ENCODE measurements around the gene SUPT3H. TPM values are rescaled to one million over a fixed set of nuclear protein-coding genes. Genes with fewer than 3 reads are reported as not detected.

Gene SUPT3H
- total and polyA plus RNA-seq, 12 donors = 2.1 to 6.2 (median 3.5) TPM

DNA sequence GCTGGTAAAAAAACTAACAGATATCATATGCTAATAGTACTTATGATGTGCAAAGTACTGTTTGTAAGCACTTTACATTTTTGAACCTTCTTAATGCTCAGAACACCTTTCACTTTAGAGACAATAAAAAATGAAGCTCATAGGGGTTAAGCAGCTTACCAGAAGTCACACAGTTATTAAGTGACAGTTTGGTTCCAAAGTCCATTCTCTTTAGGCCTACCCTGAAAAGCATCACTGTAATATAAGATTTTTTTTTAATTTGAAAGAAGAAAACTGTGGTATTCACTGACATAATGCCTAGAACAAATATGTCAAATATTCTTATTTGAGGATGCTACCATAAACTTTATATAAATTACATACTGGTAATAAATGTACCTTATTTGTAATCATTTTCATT, 177.2 kb downstream of the SUPT3H start:
- Histone ChIP-seq H3K27me3 (no peaks in the 10 kb centered on the region), H3K27ac (no peak overlapping the region), H3K36me3 (no peaks in the 10 kb centered on the region), H3K4me1 (no peaks in the 10 kb centered on the region), H3K4me3 (no peak overlapping the region), H3K9me3 (no peaks in the 10 kb centered on the region)
- ATAC-seq = no peak
- intact Hi-C loops (cut with DNase I) = no loop called here
- TF ChIP-seq, protein P1, sequence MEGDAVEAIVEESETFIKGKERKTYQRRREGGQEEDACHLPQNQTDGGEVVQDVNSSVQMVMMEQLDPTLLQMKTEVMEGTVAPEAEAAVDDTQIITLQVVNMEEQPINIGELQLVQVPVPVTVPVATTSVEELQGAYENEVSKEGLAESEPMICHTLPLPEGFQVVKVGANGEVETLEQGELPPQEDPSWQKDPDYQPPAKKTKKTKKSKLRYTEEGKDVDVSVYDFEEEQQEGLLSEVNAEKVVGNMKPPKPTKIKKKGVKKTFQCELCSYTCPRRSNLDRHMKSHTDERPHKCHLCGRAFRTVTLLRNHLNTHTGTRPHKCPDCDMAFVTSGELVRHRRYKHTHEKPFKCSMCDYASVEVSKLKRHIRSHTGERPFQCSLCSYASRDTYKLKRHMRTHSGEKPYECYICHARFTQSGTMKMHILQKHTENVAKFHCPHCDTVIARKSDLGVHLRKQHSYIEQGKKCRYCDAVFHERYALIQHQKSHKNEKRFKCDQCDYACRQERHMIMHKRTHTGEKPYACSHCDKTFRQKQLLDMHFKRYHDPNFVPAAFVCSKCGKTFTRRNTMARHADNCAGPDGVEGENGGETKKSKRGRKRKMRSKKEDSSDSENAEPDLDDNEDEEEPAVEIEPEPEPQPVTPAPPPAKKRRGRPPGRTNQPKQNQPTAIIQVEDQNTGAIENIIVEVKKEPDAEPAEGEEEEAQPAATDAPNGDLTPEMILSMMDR (IDR thresholded peaks at IDR 0.05) = no peak
- no peak for DNase-seq

DNA sequence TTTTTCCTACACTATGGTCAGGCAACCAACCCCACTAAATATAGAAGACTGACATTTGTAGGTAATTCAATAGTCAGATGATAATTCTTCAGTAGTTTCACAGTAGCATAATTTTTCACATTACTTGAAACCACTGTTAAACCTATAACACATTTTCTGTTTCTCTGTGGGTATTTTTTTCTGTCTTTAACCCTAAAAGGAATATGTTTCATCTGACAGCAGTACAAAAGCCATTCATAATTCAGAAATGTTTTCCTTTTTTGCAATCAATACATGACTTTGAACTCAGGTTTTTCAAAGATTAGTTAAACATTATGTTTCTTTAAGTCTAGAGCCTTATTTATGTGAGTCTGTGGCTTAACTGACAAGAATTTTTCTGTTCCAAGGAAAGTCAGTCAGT, 178.2 kb downstream of the SUPT3H start:
- TF ChIP-seq, protein P1 (IDR thresholded peaks at IDR 0.05) = no peak
- Histone ChIP-seq H3K36me3 (no peaks in the 10 kb centered on the region), H3K27ac (no peak overlapping the region), H3K4me3 (no peak overlapping the region), H3K27me3 (no peaks in the 10 kb centered on the region), H3K4me1 (no peaks in the 10 kb centered on the region), H3K9me3 (no peaks in the 10 kb centered on the region)
- intact Hi-C loops (cut with DNase I) = no loop called here
- DNase-seq (no peak), ATAC-seq (no peak)

DNA sequence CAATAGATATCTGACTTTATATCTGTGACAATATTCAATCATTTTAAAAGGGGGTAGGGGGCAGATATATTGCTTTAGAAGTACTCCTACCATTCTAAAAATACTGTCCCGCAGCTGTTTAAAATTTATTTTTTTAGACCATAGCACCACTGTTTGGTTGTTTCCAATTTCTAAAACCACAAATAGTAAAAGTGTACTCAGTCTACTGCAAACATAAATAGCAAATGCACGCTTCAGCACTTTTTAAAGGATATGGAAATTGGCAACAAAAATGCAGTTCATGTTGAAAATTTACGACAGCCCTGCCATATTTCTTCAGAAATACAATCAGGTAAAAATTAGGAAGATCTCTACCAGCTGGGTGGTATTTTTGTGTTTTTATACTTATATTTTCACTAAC, 181.6 kb downstream of the SUPT3H start:
- no peak overlapping the region for H3K4me3 ChIP-seq
- no peaks in the 10 kb centered on the region for H3K27me3 ChIP-seq
- ATAC-seq = no peak
- intact Hi-C loops (cut with DNase I) = no loop called here
- H3K27ac ChIP-seq = no peak overlapping the region
- H3K4me1 ChIP-seq = no peaks in the 10 kb centered on the region
- no peaks in the 10 kb centered on the region for H3K36me3 ChIP-seq
- no peaks in the 10 kb centered on the region for H3K9me3 ChIP-seq
- DNase-seq = no peak
- WGBS, 2 donors = 81 to 92% methylated on average over 3 of the region's 3 CpGs
- TF ChIP-seq, protein P1 (IDR thresholded peaks at IDR 0.05) = no peak

DNA sequence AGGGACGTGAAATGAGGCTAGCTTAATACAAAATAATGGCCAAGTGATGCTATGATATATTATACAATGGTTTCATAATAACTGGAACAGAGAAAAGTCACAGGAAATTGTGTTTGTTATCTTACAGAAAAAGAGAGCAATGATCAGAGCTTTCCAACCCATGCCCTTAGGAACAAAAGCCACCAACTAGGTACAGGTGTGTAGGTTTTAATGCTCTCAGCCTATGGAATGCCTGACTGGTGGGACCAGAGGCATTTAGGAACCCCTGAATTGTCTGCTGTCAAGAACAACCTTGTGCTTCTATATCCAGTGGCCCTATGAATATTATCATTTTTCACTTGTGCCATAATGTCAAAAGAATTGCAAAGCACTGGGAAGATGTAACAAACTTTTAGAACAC, 182.6 kb downstream of the SUPT3H start:
- no peak overlapping the region for H3K27ac ChIP-seq
- 92 to 93% methylated on average over 1 of the region's 1 CpG for WGBS, 2 donors
- no peaks in the 10 kb centered on the region for H3K36me3 ChIP-seq
- no peaks in the 10 kb centered on the region for H3K27me3 ChIP-seq
- TF ChIP-seq, protein P1 (IDR thresholded peaks at IDR 0.05) = no peak
- H3K9me3 ChIP-seq = no peaks in the 10 kb centered on the region
- H3K4me1 ChIP-seq = no peaks in the 10 kb centered on the region
- intact Hi-C loops (cut with DNase I) = no loop called here
- ATAC-seq (no peak), DNase-seq (no peak)
- no peak overlapping the region for H3K4me3 ChIP-seq

DNA sequence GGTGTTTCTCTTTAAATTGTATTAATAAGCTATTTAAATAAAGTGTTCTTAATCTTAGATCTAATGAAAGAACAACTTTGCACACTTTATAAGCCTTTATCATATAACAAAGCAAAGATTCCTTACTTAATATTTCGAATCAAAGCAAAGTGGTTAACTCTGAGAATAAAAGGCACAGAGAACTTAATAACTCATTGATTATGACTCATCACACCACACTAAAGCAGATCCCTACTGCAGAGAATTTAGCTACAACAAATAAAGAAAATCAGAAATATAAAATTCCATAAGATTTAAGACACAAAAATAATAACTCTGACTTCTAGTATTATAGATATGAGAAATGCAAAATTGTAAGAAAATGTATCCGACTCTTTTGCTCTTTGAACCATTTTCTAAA, 185.2 kb downstream of the SUPT3H start:
- no peak for DNase-seq
- no peaks in the 10 kb centered on the region for H3K27me3 ChIP-seq
- no peaks in the 10 kb centered on the region for H3K4me1 ChIP-seq
- no peaks in the 10 kb centered on the region for H3K9me3 ChIP-seq
- TF ChIP-seq, protein P1 (IDR thresholded peaks at IDR 0.05) = no peak
- no peak for ATAC-seq
- intact Hi-C loops (cut with DNase I) = no loop called here
- 91 to 95% methylated on average over 2 of the region's 2 CpGs for WGBS, 2 donors
- no peak overlapping the region for H3K4me3 ChIP-seq
- no peak overlapping the region for H3K27ac ChIP-seq
- no peaks in the 10 kb centered on the region for H3K36me3 ChIP-seq

All from heart right ventricle (tissue), 16 donors.